K562 (cell line): Measurements from ENCODE around the gene SHB. TPM values are rescaled to one million over a fixed set of nuclear protein-coding genes. Genes with fewer than 3 reads are reported as not detected.
A peak's percentile ranks its signal among the peaks of the same experiment; 100 is the strongest.

Source experiments
- ATF7 ChIP-seq: fragments of 450-650 bp; IDR thresholded peaks from 2 replicates; pipeline ENCODE4 v1.7.1; 2014; ENCODE audit warnings: mild to moderate bottlenecking, moderate library complexity
- CEBPB ChIP-seq: fragments of 450-650 bp; IDR thresholded peaks from 2 replicates; pipeline ENCODE4 v1.6.1; 2016; ENCODE audit warnings: missing genetic modification characterization, missing compliant biosample characterization
- CEBPG ChIP-seq, 3 experiments: fragments of 200-800 bp in 1 of 3; sonication (Bioruptor generic) in 1 of 3; sonication (generic) in 1 of 3; formaldehyde crosslinking in 1 of 3; IDR thresholded peaks in 2 of 3; conservative IDR thresholded peaks in 1 of 3; 2 replicates each; pipeline versions ENCODE4 v1.6.1 to v1.8.0; 2016 to 2022; ENCODE audit warnings: missing compliant biosample characterization in 2 of 3, missing genetic modification characterization in 2 of 3, mild to moderate bottlenecking in 1 of 3, missing genetic modification reagents in 1 of 3
- CHCHD3 ChIP-seq: fragments of 250-450 bp; sonication (Bioruptor Pico); IDR thresholded peaks from 2 replicates; pipeline ENCODE4 v2.1.2; 2022; ENCODE audit warnings: mild to moderate bottlenecking
- HMG20B ChIP-seq: fragments of 250-450 bp; sonication (Bioruptor Pico); IDR thresholded peaks from 2 replicates; pipeline ENCODE4 v1.5.0; 2021; ENCODE audit warnings: mild to moderate bottlenecking
- KDM5B ChIP-seq: fragments of 200-600 bp; sonication (generic); IDR thresholded peaks from 2 replicates; pipeline ENCODE4 v1.6.1; 2012; ENCODE audit warnings: low read depth, mild to moderate bottlenecking, moderate library complexity, low read length, control low read depth, inconsistent platforms; ENCODE audit not compliant: insufficient replicate concordance
- NUFIP1 ChIP-seq: fragments of 450-650 bp; IDR thresholded peaks from 2 replicates; pipeline ENCODE4 v1.6.1; 2018; ENCODE audit not compliant: partially characterized antibody
- OTX1 ChIP-seq: fragments of 450-650 bp; formaldehyde crosslinking; IDR thresholded peaks from 2 replicates; pipeline ENCODE4 v1.4.0; 2022; ENCODE audit warnings: mild to moderate bottlenecking
- PHTF2 ChIP-seq: fragments of 250-450 bp; sonication (Bioruptor Pico); IDR thresholded peaks from 2 replicates; pipeline ENCODE4 v1.5.0; 2021; ENCODE audit warnings: mild to moderate bottlenecking
- RB1 ChIP-seq: fragments of 450-650 bp; IDR thresholded peaks from 2 replicates; pipeline ENCODE4 v1.6.1; 2017; ENCODE audit warnings: low read depth, mild to moderate bottlenecking
- SMARCE1 ChIP-seq: fragments of 450-650 bp; IDR thresholded peaks from 2 replicates; pipeline ENCODE4 v1.7.1; 2016; ENCODE audit warnings: mild to moderate bottlenecking
- SRSF1 ChIP-seq: fragments of 200-400 bp; formaldehyde crosslinking; IDR thresholded peaks from 2 replicates; pipeline ENCODE4 v1.6.1; 2017; ENCODE audit warnings: mild to moderate bottlenecking, low read depth, low read length, moderate library complexity
- STAT5A ChIP-seq: IDR thresholded peaks from 2 replicates; pipeline ENCODE4 v1.6.1; 2012; ENCODE audit warnings: low read length, inconsistent platforms, borderline replicate concordance
- TAF1 ChIP-seq: IDR thresholded peaks from 2 replicates; pipeline ENCODE4 v1.6.1; 2011; ENCODE audit warnings: mild to moderate bottlenecking, low read length, moderate library complexity; ENCODE audit not compliant: insufficient read depth, control insufficient read depth, severe bottlenecking; ENCODE audit errors: extremely low read depth
- ZFP36 ChIP-seq: fragments of 150-350 bp; IDR thresholded peaks from 2 replicates; pipeline ENCODE4 v1.6.1; 2018; ENCODE audit warnings: low read length, low read depth; ENCODE audit not compliant: partially characterized antibody
- ZNF12 ChIP-seq: sonication (generic); formaldehyde crosslinking; IDR thresholded peaks from 2 replicates; pipeline ENCODE4 v1.4.0; 2020; ENCODE audit warnings: mild to moderate bottlenecking, missing genetic modification reagents
- ZNF280B ChIP-seq: fragments of 250-450 bp; sonication (Bioruptor Pico); IDR thresholded peaks from 2 replicates; pipeline ENCODE4 v1.5.1; 2021; ENCODE audit warnings: mild to moderate bottlenecking
- ZNF589 ChIP-seq: fragments of 200-800 bp; sonication (Bioruptor generic); IDR thresholded peaks from 2 replicates; pipeline ENCODE4 v1.6.1; 2016; ENCODE audit warnings: low read depth, missing genetic modification characterization, missing compliant biosample characterization
- ZNF717 ChIP-seq: fragments of 250-450 bp; sonication (Bioruptor Pico); IDR thresholded peaks from 2 replicates; pipeline ENCODE4 v1.5.0; 2021
- ZNF766 ChIP-seq: fragments of 200-800 bp; sonication (Bioruptor generic); conservative IDR thresholded peaks from 2 replicates; pipeline ENCODE4 v1.6.1; 2016; ENCODE audit warnings: missing genetic modification characterization, missing compliant biosample characterization
- polyA plus RNA-seq, 8 experiments: library from polyadenylated mRNA; depleted of rRNA in 4 of 8; stranded (reverse) in 5 of 8; unstranded in 3 of 8; fragments of >200 nt; fragmentation: Nextera tagmentation in 2 of 8; fragmentation: Illumina TruSeq in 1 of 8; extraction: Ambion mirVana in 2 of 8; extraction: Trizol in 1 of 8; gene quantifications; 2 replicates each; pipeline versions ENCODE4 v1.2.1 to v1.2.3, GENCODE V29; 2011 to 2014; ENCODE audit warnings: inconsistent platforms in 1 of 8, missing spikeins in 1 of 8
- total RNA-seq, 7 experiments: library from RNA; depleted of rRNA in 6 of 7; stranded (reverse); fragments of >200 nt in 6 of 7; fragmentation: Illumina TruSeq in 2 of 7; extraction: Trizol in 2 of 7; gene quantifications; 2 replicates each; pipeline versions ENCODE4 v1.2.1 to v1.2.3, GENCODE V29; 2011 to 2021; ENCODE audit warnings: low replicate concordance in 1 of 7
- TF ChIP-seq, protein P1 (sequence below): fragments of 450-650 bp; formaldehyde crosslinking; IDR thresholded peaks from 2 replicates; pipeline ENCODE4 v1.4.0; 2022; ENCODE audit warnings: missing genetic modification characterization
- TF ChIP-seq, protein P2 (sequence below): sonication (generic); formaldehyde crosslinking; IDR thresholded peaks from 2 replicates; pipeline ENCODE4 v1.8.1; 2022; ENCODE audit warnings: missing genetic modification reagents
- TF ChIP-seq, protein P3 (sequence below): sonication (generic); formaldehyde crosslinking; IDR thresholded peaks from 2 replicates; pipeline ENCODE4 v1.8.1; 2022; ENCODE audit warnings: missing genetic modification reagents

SHB gene
- total and polyA plus RNA-seq, 9 of the 15 experiments (the other 6 are each of a cell fraction or from before 2014, with no cell fraction given), result 0.78 to 16.0 (median 5.3) TPM

- 0 out of 2 replicates have a peak, but pooled peaks have one; percentile 25 for TF ChIP-seq OTX1
- TF ChIP-seq ZNF12 (CRISPR knock-in tag), result no peak
- TF ChIP-seq, protein P1, sequence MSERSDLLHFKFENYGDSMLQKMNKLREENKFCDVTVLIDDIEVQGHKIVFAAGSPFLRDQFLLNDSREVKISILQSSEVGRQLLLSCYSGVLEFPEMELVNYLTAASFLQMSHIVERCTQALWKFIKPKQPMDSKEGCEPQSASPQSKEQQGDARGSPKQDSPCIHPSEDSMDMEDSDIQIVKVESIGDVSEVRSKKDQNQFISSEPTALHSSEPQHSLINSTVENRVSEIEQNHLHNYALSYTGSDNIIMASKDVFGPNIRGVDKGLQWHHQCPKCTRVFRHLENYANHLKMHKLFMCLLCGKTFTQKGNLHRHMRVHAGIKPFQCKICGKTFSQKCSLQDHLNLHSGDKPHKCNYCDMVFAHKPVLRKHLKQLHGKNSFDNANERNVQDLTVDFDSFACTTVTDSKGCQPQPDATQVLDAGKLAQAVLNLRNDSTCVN, result no peak
- no peak for TF ChIP-seq ZNF717 (CRISPR knock-in tag)
- TF ChIP-seq ZNF280B, result no peak
- TF ChIP-seq, protein P2, sequence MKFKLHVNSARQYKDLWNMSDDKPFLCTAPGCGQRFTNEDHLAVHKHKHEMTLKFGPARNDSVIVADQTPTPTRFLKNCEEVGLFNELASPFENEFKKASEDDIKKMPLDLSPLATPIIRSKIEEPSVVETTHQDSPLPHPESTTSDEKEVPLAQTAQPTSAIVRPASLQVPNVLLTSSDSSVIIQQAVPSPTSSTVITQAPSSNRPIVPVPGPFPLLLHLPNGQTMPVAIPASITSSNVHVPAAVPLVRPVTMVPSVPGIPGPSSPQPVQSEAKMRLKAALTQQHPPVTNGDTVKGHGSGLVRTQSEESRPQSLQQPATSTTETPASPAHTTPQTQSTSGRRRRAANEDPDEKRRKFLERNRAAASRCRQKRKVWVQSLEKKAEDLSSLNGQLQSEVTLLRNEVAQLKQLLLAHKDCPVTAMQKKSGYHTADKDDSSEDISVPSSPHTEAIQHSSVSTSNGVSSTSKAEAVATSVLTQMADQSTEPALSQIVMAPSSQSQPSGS (CRISPR knock-in tag), result no peak
- peak; percentile 56; the same call in 1 of the 2 replicates for TF ChIP-seq CEBPG (CRISPR knock-in tag; IDR thresholded peaks at IDR 0.05)
- peak in 1 of 2 experiments; percentile 17; a peak in 1 of 4 replicates for TF ChIP-seq CEBPG (tag; conservative IDR thresholded peaks at IDR 0.05 in 1 of 2, IDR thresholded peaks at IDR 0.05 in 1 of 2)
- TF ChIP-seq ZFP36, result no peak
- no peak; the same call in 1 of the 2 replicates for TF ChIP-seq STAT5A
- no peak for TF ChIP-seq RB1
- TF ChIP-seq, protein P3, sequence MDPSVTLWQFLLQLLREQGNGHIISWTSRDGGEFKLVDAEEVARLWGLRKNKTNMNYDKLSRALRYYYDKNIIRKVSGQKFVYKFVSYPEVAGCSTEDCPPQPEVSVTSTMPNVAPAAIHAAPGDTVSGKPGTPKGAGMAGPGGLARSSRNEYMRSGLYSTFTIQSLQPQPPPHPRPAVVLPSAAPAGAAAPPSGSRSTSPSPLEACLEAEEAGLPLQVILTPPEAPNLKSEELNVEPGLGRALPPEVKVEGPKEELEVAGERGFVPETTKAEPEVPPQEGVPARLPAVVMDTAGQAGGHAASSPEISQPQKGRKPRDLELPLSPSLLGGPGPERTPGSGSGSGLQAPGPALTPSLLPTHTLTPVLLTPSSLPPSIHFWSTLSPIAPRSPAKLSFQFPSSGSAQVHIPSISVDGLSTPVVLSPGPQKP, result no peak
- peak; percentile 3 for TF ChIP-seq TAF1
- TF ChIP-seq ZNF589 (CRISPR knock-in tag), result peak; percentile 86; the same call in 1 of the 2 replicates
- TF ChIP-seq NUFIP1, result no peak
- no peak for TF ChIP-seq CEBPB
- TF ChIP-seq SMARCE1, result peak; percentile 73
- no peak for TF ChIP-seq HMG20B (CRISPR knock-in tag)
- TF ChIP-seq PHTF2, result no peak
- TF ChIP-seq SRSF1, result no peak
- TF ChIP-seq ZNF766 (CRISPR knock-in tag), result peak; percentile 46
- TF ChIP-seq ATF7, result peak; percentile 27; the same call in 1 of the 2 replicates
- TF ChIP-seq CHCHD3 (CRISPR knock-in tag), result no peak
- peak; percentile 34 for TF ChIP-seq KDM5B
Measured at GRCh38 chr9:38039090-38039906, 29.7 kb downstream of the SHB start (continued).
